ENCODE results near the gene HDAC7. TPM values are rescaled to one million over a fixed set of nuclear protein-coding genes. Genes with fewer than 3 reads are reported as not detected.

Gene HDAC7
- total RNA-seq, 1 donor from 2014 or later, result 120 TPM

GRCh38 chr12:47801904-47802246 is 17.8 kb downstream of the HDAC7 start:
- Mint-ChIP-seq H3K36me3 (ENCODE audit: unreplicated experiment) (peaks cover 16% of the 10 kb centered on the region), H3K27me3 (ENCODE audit: unreplicated experiment) (no peaks in the 10 kb centered on the region), H3K27ac (ENCODE audit: unreplicated experiment) (peak overlapping the region; percentile 76), H3K9me3 (ENCODE audit: unreplicated experiment) (no peaks in the 10 kb centered on the region), H3K4me3 (ENCODE audit: unreplicated experiment) (no peak overlapping the region), H3K4me1 (ENCODE audit: unreplicated experiment) (peaks cover 48% of the 10 kb centered on the region)
- DNase-seq (ENCODE audit: extremely low spot score, unreplicated experiment), result no peak
- TF ChIP-seq, protein P1, sequence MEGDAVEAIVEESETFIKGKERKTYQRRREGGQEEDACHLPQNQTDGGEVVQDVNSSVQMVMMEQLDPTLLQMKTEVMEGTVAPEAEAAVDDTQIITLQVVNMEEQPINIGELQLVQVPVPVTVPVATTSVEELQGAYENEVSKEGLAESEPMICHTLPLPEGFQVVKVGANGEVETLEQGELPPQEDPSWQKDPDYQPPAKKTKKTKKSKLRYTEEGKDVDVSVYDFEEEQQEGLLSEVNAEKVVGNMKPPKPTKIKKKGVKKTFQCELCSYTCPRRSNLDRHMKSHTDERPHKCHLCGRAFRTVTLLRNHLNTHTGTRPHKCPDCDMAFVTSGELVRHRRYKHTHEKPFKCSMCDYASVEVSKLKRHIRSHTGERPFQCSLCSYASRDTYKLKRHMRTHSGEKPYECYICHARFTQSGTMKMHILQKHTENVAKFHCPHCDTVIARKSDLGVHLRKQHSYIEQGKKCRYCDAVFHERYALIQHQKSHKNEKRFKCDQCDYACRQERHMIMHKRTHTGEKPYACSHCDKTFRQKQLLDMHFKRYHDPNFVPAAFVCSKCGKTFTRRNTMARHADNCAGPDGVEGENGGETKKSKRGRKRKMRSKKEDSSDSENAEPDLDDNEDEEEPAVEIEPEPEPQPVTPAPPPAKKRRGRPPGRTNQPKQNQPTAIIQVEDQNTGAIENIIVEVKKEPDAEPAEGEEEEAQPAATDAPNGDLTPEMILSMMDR (IDR thresholded peaks at IDR 0.05), result no peak

DNA sequence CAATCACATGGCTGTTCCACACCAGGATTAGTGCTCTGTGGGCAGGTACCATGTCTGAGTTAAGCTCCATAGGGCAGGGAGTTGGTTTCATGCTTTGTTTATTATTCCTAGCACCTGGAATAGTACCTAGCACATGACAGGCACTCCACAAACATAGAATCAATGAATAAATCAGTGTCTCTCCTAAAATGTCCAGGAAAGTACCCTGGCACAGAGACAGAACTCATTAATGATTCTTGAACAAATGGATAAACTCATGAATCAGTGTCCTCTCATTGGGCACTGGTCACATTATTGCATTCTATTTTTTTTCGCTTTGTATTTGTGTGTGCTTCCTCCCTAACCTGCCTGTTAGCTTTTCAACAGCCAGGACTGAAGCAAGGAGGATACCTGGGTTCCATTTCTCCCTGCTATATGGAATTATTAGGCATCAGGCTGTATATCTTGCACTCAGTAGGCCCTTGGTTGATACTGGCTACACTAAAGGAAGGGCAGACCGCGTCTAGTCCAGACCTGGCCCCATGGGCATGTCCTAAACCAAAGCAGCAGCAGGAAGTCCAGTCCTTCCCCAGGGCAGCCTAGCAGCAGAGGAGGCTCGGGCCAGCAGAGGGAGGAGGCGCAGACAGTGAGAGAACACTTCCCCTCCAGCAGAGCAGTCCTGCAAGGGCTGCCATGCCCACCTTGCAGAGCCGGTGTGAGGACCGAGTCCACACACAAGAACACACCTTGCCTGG is 18.4 kb downstream of the HDAC7 start:
- no peak for DNase-seq (ENCODE audit: extremely low spot score, unreplicated experiment)
- H3K27me3 Mint-ChIP-seq (ENCODE audit: unreplicated experiment), result no peaks in the 10 kb centered on the region
- no peaks in the 10 kb centered on the region for H3K9me3 Mint-ChIP-seq (ENCODE audit: unreplicated experiment)
- peak overlapping the region; percentile 76 for H3K27ac Mint-ChIP-seq (ENCODE audit: unreplicated experiment)
- H3K4me1 Mint-ChIP-seq (ENCODE audit: unreplicated experiment), result peaks cover 48% of the 10 kb centered on the region
- TF ChIP-seq, protein P1 (IDR thresholded peaks at IDR 0.05), result no peak
- no peak overlapping the region for H3K4me3 Mint-ChIP-seq (ENCODE audit: unreplicated experiment)
- peaks cover 16% of the 10 kb centered on the region for H3K36me3 Mint-ChIP-seq (ENCODE audit: unreplicated experiment)

GRCh38 chr12:47800582-47800981 is 19.1 kb downstream of the HDAC7 start:
- no peak overlapping the region for H3K27ac Mint-ChIP-seq (ENCODE audit: unreplicated experiment)
- H3K27me3 Mint-ChIP-seq (ENCODE audit: unreplicated experiment), result no peaks in the 10 kb centered on the region
- peaks cover 16% of the 10 kb centered on the region for H3K36me3 Mint-ChIP-seq (ENCODE audit: unreplicated experiment)
- H3K4me1 Mint-ChIP-seq (ENCODE audit: unreplicated experiment), result peaks cover 45% of the 10 kb centered on the region
- no peak for DNase-seq (ENCODE audit: extremely low spot score, unreplicated experiment)
- TF ChIP-seq, protein P1 (IDR thresholded peaks at IDR 0.05), result no peak
- H3K4me3 Mint-ChIP-seq (ENCODE audit: unreplicated experiment), result no peak overlapping the region
- no peaks in the 10 kb centered on the region for H3K9me3 Mint-ChIP-seq (ENCODE audit: unreplicated experiment)

GRCh38 chr12:47799357-47799955 is 20.2 kb downstream of the HDAC7 start:
- Mint-ChIP-seq H3K36me3 (ENCODE audit: unreplicated experiment) (peaks cover 9% of the 10 kb centered on the region), H3K27me3 (ENCODE audit: unreplicated experiment) (no peaks in the 10 kb centered on the region), H3K9me3 (ENCODE audit: unreplicated experiment) (no peaks in the 10 kb centered on the region), H3K27ac (ENCODE audit: unreplicated experiment) (peak overlapping the region; percentile 38), H3K4me1 (ENCODE audit: unreplicated experiment) (peaks cover 36% of the 10 kb centered on the region), H3K4me3 (ENCODE audit: unreplicated experiment) (no peak overlapping the region)
- TF ChIP-seq, protein P1 (IDR thresholded peaks at IDR 0.05), result no peak
- DNase-seq (ENCODE audit: extremely low spot score, unreplicated experiment), result no peak

GRCh38 chr12:47798382-47798948 is 21.2 kb downstream of the HDAC7 start:
- peaks cover 32% of the 10 kb centered on the region for H3K4me1 Mint-ChIP-seq (ENCODE audit: unreplicated experiment)
- no peaks in the 10 kb centered on the region for H3K27me3 Mint-ChIP-seq (ENCODE audit: unreplicated experiment)
- no peak overlapping the region for H3K27ac Mint-ChIP-seq (ENCODE audit: unreplicated experiment)
- DNase-seq (ENCODE audit: extremely low spot score, unreplicated experiment), result no peak
- no peaks in the 10 kb centered on the region for H3K9me3 Mint-ChIP-seq (ENCODE audit: unreplicated experiment)
- no peak overlapping the region for H3K4me3 Mint-ChIP-seq (ENCODE audit: unreplicated experiment)
- TF ChIP-seq, protein P1 (IDR thresholded peaks at IDR 0.05), result no peak
- peaks cover 12% of the 10 kb centered on the region for H3K36me3 Mint-ChIP-seq (ENCODE audit: unreplicated experiment)
